GM12878 (cell line): Measurements from ENCODE around the gene HSD11B1L. TPM values are rescaled to one million over a fixed set of nuclear protein-coding genes. Genes with fewer than 3 reads are reported as not detected.

Experiments used
- ASH2L ChIP-seq: fragments of 300-600, 200-600 bp; sonication (generic); IDR thresholded peaks from 2 replicates; pipeline ENCODE4 v1.6.1; 2017; ENCODE audit warnings: low read depth, mild to moderate bottlenecking, borderline replicate concordance
- BCL11A ChIP-seq: IDR thresholded peaks from 2 replicates; pipeline ENCODE4 v1.6.1; 2011; ENCODE audit warnings: low read depth, low read length
- BCL3 ChIP-seq: IDR thresholded peaks from 2 replicates; pipeline ENCODE4 v1.6.1; 2011; ENCODE audit warnings: borderline replicate concordance, low read depth, mild to moderate bottlenecking, moderate library complexity, low read length; ENCODE audit not compliant: insufficient read depth, poor library complexity, severe bottlenecking
- CEBPZ ChIP-seq: fragments of 150-350 bp; IDR thresholded peaks from 2 replicates; pipeline ENCODE4 v1.6.1; 2016; ENCODE audit warnings: low read depth, low read length
- CREM ChIP-seq: IDR thresholded peaks from 2 replicates; pipeline ENCODE4 v1.6.1; 2014; ENCODE audit warnings: antibody characterized with exemption, low read depth
- FOXM1 ChIP-seq: IDR thresholded peaks from 2 replicates; pipeline ENCODE4 v1.6.1; 2012; ENCODE audit warnings: low read depth, mild to moderate bottlenecking, inconsistent platforms, low read length, moderate library complexity
- JUND ChIP-seq: IDR thresholded peaks from 2 replicates; pipeline ENCODE4 v1.6.1; 2012; ENCODE audit warnings: low read depth, mild to moderate bottlenecking, low read length, improper control_type of control experiment, moderate library complexity
- NKRF ChIP-seq: fragments of 450-650 bp; conservative IDR thresholded peaks from 2 replicates; pipeline ENCODE4 v1.6.1; 2017; ENCODE audit warnings: mild to moderate bottlenecking, moderate library complexity
- NR2C1 ChIP-seq: fragments of 450-650 bp; IDR thresholded peaks from 2 replicates; pipeline ENCODE4 v1.6.1; 2017; ENCODE audit warnings: antibody characterized with exemption, mild to moderate bottlenecking, moderate library complexity
- POLR2A ChIP-seq: IDR thresholded peaks from 2 replicates; pipeline ENCODE4 v1.6.1; 2011; ENCODE audit warnings: low read depth, mild to moderate bottlenecking, low read length
- POLR2AphosphoS5 ChIP-seq: IDR thresholded peaks from 2 replicates; pipeline ENCODE4 v1.6.1; 2011; ENCODE audit warnings: mild to moderate bottlenecking, low read length, inconsistent platforms
- SMARCA5 ChIP-seq: fragments of 450-650 bp; IDR thresholded peaks from 2 replicates; pipeline ENCODE4 v1.6.1; 2017; ENCODE audit warnings: mild to moderate bottlenecking
- SRF ChIP-seq, 2 experiments: IDR thresholded peaks; 2 replicates each; pipeline ENCODE4 v1.6.1; 2011; ENCODE audit warnings: low read depth in 2 of 2, low read length in 2 of 2, mild to moderate bottlenecking in 1 of 2, moderate library complexity in 1 of 2
- TCF12 ChIP-seq: IDR thresholded peaks from 2 replicates; pipeline ENCODE4 v1.6.1; 2011; ENCODE audit warnings: low read depth, mild to moderate bottlenecking, low read length
- ZBTB33 ChIP-seq: fragments of 450-650 bp; IDR thresholded peaks from 2 replicates; pipeline ENCODE4 v1.6.1; 2017; ENCODE audit warnings: mild to moderate bottlenecking
- ZSCAN29 ChIP-seq: fragments of 450-650 bp; IDR thresholded peaks from 2 replicates; pipeline ENCODE4 v1.6.1; 2017; ENCODE audit warnings: mild to moderate bottlenecking, moderate library complexity
- polyA plus RNA-seq, 11 experiments: library from polyadenylated mRNA; depleted of rRNA in 4 of 11; unstranded in 6 of 11; stranded (reverse) in 5 of 11; fragments of >200 nt; fragmentation: Nextera tagmentation in 4 of 11; fragmentation: Illumina TruSeq in 1 of 11; extraction: Ambion mirVana in 4 of 11; extraction: Trizol in 1 of 11; gene quantifications; 1 replicate in 1 of 11; 2 replicates in 10 of 11; pipeline versions ENCODE4 v1.2.1 to v1.2.3, GENCODE V29; 2011 to 2016; ENCODE audit warnings: inconsistent platforms in 2 of 11, missing spikeins in 2 of 11, low read depth in 1 of 11
- total RNA-seq, 4 experiments: library from RNA; depleted of rRNA in 3 of 4; stranded (reverse); fragments of >200 nt in 3 of 4; fragmentation: Illumina TruSeq in 1 of 4; extraction: Trizol in 1 of 4; gene quantifications; 2 replicates each; pipeline versions ENCODE4 v1.2.1 to v1.2.3, GENCODE V29; 2013 to 2021

Gene HSD11B1L
- total and polyA plus RNA-seq, 10 of the 15 experiments (the other 5 are each of a cell fraction or from before 2014, with no cell fraction given): 0.29 to 1.8 (median 1.1) TPM; not detected in 1

GRCh38 chr19:5695649-5696195, 14.9 kb downstream of the HSD11B1L start (continued):
- TF ChIP-seq NKRF: no peak
- TF ChIP-seq POLR2AphosphoS5: peak; percentile 17
- TF ChIP-seq ZSCAN29: no peak
- no peak for TF ChIP-seq BCL11A
- TF ChIP-seq ASH2L: no peak
- no peak for TF ChIP-seq CEBPZ
- no peak for TF ChIP-seq SMARCA5
- peak; percentile 35 for TF ChIP-seq POLR2A
- TF ChIP-seq JUND: no peak
- no peak for TF ChIP-seq FOXM1
- no peak for TF ChIP-seq CREM
- no peak for TF ChIP-seq ZBTB33
- peak; percentile 90 for TF ChIP-seq TCF12
- TF ChIP-seq NR2C1: no peak
- TF ChIP-seq SRF (IDR thresholded peaks at IDR 0.05; ENCODE audit: low read depth in 2 of 2, low read length in 2 of 2): no peak
- TF ChIP-seq BCL3: peak; percentile 33
